Neuron (in vitro differentiated cells): Measurements from ENCODE around the gene SYNE2.

ENCODE experiments used
- H2AFZ ChIP-seq: one replicate; pipeline ENCODE4 v1.6.1; 2013; ENCODE audit warnings: low read depth, mild to moderate bottlenecking, inconsistent platforms, low read length, moderate library complexity
- H3K27me3 ChIP-seq: one replicate; pipeline ENCODE4 v1.6.1; 2013; ENCODE audit warnings: low read length; ENCODE audit not compliant: insufficient read depth
- H3K36me3 ChIP-seq: one replicate; pipeline ENCODE4 v1.6.1; 2013; ENCODE audit warnings: low read length; ENCODE audit not compliant: insufficient read depth
- H3K4me1 ChIP-seq: one replicate; pipeline ENCODE4 v1.6.1; 2013; ENCODE audit warnings: low read length; ENCODE audit not compliant: insufficient read depth
- H3K4me3 ChIP-seq: 2 replicates; pipeline ENCODE4 v1.5.1; 2013; ENCODE audit warnings: mild to moderate bottlenecking, low read length, moderate library complexity
- H3K9me3 ChIP-seq: one replicate; pipeline ENCODE4 v1.6.1; 2013; ENCODE audit warnings: low read length

The SYNE2 gene

DNA sequence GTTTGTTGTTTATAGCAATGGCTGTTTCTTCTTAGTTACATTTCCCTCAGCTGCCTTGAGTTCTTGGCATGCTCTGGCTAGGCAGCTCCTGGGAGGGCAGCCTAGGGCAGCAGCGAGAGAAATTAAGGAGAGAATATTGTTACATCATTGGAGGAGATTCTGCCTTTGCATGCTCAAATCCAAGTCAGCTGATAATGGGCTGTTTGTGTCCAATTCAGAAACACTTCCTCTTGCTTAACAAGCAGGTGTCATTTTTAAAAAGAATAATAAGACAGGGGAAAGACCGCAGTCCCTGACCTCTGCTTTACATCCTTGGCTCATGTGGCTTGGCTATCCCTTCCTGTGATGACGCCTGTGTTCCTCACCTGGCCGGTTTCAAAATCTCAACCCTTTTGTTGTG lies 364.5 kb downstream of the SYNE2 start:
- Histone ChIP-seq H3K4me1 (no peaks in the 10 kb centered on the region), H3K36me3 (peaks cover 86% of the 10 kb centered on the region), H3K9me3 (no peaks in the 10 kb centered on the region), H2AFZ (no peak overlapping the region), H3K4me3 (no peak overlapping the region), H3K27me3 (no peaks in the 10 kb centered on the region)

DNA sequence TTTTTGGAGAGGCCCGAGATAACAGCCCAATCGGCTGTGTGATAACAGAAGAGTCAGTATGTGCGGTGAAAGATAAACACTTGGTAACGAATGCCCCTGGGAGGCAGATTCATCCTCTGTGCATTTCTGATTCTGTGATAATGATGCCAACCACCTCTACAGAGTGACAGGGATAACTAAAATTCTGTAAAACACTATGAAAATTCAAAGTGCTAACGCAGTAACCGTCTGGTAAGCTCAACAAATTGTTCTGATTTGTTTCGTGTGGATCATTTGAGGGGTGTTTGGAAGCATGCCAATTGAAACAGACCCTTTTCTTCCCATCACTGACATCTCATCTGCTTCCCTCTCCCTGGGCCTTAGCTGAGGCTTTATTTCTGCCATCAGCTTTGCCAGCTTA lies 365.0 kb downstream of the SYNE2 start:
- H3K9me3 ChIP-seq = no peaks in the 10 kb centered on the region
- H3K36me3 ChIP-seq = peaks cover 85% of the 10 kb centered on the region
- H2AFZ ChIP-seq = no peak overlapping the region
- H3K27me3 ChIP-seq = no peaks in the 10 kb centered on the region
- H3K4me3 ChIP-seq = no peak overlapping the region
- H3K4me1 ChIP-seq = no peaks in the 10 kb centered on the region

DNA sequence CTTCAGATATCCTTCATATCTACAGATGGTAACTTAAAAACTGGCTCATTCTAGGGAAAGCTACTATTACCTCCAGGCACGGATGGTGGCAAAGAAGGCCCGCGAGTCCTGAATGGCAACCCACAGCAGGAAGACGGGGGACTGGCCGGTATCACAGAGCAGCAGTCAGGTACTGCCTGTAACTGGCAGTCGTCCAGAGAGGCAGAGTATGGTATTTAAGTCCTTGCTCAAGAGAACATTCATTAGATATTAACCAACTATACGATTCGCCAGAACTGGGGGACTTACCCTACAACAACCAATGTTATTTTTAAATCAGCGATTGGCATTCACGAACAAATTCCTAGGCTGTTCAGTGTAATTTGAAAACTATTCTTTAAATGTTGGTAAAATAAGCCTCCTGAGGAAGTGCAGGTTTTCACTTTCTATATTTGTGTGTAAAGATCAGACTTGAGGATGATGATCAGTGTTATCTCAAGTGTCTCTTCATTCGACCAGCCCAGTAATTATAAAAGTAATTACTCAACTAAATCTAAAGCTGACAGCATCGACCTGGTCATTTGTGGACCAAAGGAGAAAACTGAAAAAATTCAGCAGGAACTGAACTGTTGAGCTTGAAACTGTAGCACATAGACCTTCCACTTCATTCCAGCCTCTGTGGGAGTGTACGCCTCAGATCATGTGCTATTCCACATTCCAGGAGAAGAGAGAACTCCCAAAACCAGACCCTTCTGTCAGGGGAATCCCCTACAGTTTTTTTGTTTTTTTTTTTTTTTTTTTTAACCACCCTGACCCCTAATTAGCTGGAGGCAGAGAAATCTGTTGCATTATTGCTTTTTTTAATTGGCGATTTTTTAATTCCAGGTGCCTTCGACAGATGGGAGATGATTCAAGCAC lies 365.8 kb downstream of the SYNE2 start:
- Histone ChIP-seq H3K9me3 (no peaks in the 10 kb centered on the region), H3K4me1 (no peaks in the 10 kb centered on the region), H2AFZ (no peak overlapping the region), H3K4me3 (no peak overlapping the region), H3K36me3 (peaks cover 88% of the 10 kb centered on the region), H3K27me3 (no peaks in the 10 kb centered on the region)

DNA sequence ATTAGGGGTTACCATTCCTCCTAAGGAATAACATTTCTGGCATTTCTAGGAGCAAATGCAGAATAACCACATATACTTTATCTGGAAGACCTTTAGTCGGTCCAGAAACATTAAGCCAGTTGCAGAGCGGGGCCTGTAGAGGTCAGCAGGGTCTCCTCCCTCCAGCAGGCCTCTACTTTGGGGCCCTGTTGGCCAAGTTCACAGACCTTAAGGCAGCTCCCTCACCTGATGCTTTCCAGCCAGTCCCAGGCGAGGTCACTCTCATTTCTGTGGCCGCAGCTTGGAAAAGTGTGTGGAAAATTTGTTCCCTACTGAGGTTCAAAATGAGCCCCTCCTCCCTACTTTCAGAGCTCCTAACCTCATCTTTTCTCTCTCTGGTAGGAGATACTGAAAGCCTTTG lies 367.3 kb downstream of the SYNE2 start:
- Histone ChIP-seq H2AFZ (no peak overlapping the region), H3K4me3 (no peak overlapping the region), H3K36me3 (peaks cover 82% of the 10 kb centered on the region), H3K9me3 (no peaks in the 10 kb centered on the region), H3K4me1 (no peaks in the 10 kb centered on the region), H3K27me3 (no peaks in the 10 kb centered on the region)

DNA sequence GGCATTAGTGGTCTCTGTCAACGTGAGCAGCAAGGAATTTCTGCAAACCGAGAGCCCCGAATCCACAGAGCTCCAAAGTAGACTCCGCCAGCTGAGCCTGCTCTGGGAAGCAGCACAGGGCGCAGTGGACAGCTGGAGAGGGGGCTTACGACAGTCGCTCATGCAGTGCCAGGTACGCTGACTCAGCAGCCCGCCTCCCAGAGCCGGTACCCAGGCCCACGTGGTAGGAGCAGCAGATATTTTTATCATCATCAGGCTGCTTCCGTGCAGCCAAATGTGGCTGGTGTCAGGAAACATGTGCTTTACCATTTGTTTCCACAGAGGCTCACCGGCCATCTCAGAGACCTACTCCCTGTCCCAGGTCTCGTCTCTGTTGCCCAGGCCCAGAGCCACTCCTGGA lies 367.7 kb downstream of the SYNE2 start:
- no peaks in the 10 kb centered on the region for H3K27me3 ChIP-seq
- no peaks in the 10 kb centered on the region for H3K4me1 ChIP-seq
- H3K36me3 ChIP-seq = peaks cover 82% of the 10 kb centered on the region
- H2AFZ ChIP-seq = no peak overlapping the region
- no peaks in the 10 kb centered on the region for H3K9me3 ChIP-seq
- no peak overlapping the region for H3K4me3 ChIP-seq

DNA sequence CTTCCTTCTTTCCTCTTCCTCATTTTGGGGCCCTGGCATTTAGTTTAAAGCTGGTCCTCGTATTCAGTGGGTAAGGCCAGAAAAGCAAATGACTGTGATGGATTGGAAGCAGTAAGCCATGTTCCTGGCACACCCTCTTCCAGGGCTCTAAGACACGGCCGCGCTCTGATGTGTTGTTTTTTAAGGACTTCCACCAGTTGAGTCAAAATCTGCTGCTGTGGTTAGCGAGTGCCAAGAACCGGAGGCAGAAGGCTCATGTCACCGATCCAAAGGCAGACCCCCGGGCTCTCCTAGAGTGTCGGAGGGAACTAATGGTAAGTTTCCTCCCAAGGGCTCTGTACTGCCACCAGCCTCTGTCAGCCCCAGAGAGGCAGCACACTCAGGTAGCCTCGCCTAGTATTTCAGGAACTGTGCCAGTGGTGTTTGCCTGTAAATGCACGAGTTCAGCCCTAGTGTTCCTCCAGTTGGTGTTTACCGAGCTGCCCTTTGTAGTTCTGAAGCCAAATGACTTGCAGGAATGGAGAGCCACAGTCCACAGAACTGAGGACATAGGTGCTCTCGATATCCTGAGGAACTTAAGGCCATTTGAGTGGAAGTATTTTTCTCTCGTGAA lies 368.7 kb downstream of the SYNE2 start:
- no peak overlapping the region for H2AFZ ChIP-seq
- peaks cover 76% of the 10 kb centered on the region for H3K36me3 ChIP-seq
- no peaks in the 10 kb centered on the region for H3K4me1 ChIP-seq
- no peak overlapping the region for H3K4me3 ChIP-seq
- no peaks in the 10 kb centered on the region for H3K27me3 ChIP-seq
- H3K9me3 ChIP-seq = no peaks in the 10 kb centered on the region

DNA sequence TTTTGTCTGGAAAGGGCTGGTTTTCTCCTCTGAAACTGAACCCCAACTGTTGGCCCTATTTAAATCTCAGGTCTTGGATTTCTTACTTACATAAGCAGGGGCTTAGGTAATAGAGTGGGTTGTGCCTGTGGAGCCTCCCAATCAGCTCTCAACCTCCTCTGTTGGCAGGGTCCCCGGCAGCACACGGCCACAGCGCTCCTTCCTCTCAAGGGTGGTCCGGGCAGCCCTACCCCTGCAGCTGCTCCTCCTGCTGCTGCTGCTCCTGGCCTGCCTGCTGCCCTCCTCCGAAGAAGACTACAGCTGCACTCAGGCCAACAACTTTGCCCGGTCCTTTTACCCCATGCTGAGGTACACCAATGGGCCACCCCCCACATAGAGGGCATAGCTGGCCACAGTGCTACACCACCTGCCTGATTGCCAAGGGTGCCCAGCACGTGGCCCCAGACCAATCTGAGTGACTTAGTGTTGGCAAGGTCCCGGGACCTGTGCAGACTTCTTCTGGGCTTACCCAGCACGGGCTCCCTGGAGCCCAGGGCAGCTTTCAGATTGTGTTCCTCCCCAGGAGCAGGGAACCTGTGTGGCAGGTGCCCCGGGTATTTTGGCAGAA lies 372.4 kb downstream of the SYNE2 start:
- H2AFZ ChIP-seq = no peak overlapping the region
- no peaks in the 10 kb centered on the region for H3K27me3 ChIP-seq
- no peak overlapping the region for H3K4me3 ChIP-seq
- no peaks in the 10 kb centered on the region for H3K4me1 ChIP-seq
- peaks cover 64% of the 10 kb centered on the region for H3K36me3 ChIP-seq
- H3K9me3 ChIP-seq = no peaks in the 10 kb centered on the region

DNA sequence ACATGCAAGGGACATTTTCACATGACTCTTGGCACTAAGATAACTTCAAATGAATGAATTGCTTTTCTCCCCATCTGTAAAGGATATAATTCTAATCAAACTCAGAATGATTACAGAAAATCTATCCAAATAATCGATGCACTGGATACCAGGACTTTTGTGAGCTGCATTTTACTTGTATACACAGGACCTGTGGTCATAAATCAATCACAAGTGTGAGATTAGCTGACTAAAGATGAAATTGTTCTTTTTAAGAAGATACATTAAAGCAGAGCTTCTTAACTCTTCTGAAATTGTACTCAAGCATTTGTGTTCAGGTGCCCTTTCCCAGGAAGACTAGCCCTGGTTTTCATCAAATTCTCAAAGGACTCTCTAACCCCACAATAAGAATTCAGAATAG lies 375.1 kb downstream of the SYNE2 start:
- Histone ChIP-seq H3K27me3 (no peaks in the 10 kb centered on the region), H3K4me1 (peaks cover 4% of the 10 kb centered on the region), H3K9me3 (no peaks in the 10 kb centered on the region), H3K4me3 (no peak overlapping the region), H2AFZ (no peak overlapping the region), H3K36me3 (peaks cover 44% of the 10 kb centered on the region)

DNA sequence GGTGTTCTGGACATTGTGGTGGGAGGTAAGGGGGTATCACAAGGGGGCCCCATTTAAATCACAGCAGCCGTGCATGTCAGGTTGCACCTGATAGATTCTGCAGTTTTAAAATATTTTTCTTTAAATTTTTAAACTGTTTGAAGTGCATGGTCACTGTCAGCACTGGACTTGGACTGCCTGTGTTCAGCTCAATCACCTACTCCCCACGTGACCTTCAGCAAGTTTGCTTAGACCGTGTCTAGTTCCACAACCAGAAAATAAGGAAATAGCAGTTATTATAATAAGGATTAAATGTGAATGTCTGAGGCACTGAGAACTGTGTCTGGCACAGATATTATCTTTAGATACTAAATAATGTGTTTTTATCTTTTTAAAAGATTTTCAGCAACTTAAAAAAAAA lies 376.7 kb downstream of the SYNE2 start:
- Histone ChIP-seq H3K9me3 (no peaks in the 10 kb centered on the region), H3K36me3 (peaks cover 35% of the 10 kb centered on the region), H3K4me1 (peaks cover 5% of the 10 kb centered on the region), H3K27me3 (no peaks in the 10 kb centered on the region), H3K4me3 (no peak overlapping the region), H2AFZ (no peak overlapping the region)

DNA sequence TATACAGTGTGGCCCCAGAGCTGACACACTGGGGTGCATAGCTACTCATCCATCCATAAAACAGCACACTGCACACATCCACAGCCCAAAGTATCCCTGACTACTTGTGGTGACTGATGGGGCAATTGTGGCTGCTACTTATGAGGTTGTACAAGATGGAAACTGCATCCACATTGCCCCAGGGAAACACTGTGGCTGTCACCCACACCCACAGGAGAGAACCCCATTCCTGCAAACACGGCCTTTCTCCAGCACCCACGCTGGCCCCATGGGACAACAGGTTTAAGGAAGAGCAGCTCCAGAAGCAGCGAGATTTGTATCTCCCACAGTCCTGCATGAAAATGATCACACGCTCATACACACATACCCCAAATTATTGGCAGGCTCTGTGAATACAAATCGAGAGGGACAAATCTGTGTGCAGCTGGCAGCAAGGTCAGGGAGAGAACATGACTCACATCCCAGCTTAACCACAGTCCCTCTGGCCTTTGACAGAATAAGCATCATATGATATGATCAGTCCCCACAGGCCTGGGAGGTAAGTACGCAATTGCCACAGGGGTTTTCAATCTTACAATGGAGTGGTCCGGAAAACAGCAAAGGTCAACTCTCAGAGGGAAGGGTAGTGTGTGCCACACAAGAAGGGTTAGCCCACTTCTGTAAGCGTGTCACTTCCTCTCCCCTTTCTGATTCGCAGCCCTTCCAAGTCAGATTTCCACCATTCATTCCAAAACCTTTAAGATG lies 379.5 kb downstream of the SYNE2 start:
- H3K4me3 ChIP-seq = no peak overlapping the region
- H3K4me1 ChIP-seq = peaks cover 5% of the 10 kb centered on the region
- H3K9me3 ChIP-seq = no peaks in the 10 kb centered on the region
- H2AFZ ChIP-seq = no peak overlapping the region
- no peaks in the 10 kb centered on the region for H3K27me3 ChIP-seq
- H3K36me3 ChIP-seq = peaks cover 18% of the 10 kb centered on the region

DNA sequence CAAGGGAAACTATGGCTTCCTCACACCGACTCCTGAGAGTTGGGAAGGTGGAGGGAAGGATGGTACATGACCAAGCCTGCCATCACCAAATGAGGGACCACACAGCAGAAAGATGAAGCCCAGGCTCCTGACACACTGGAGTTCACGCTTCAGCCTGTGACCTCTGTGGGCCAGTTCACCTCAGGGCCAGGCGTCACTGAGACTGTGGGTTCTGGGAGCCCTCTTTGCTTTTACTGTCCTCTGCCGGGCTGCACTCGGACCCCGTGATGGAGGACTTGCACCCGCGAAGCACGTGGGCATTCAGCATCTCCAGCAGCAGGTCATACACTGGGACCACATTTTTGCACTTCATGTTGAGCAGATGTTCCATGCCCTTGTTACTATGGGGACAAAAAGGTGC lies 380.1 kb downstream of the SYNE2 start:
- no peak overlapping the region for H3K4me3 ChIP-seq
- no peak overlapping the region for H2AFZ ChIP-seq
- peaks cover 14% of the 10 kb centered on the region for H3K36me3 ChIP-seq
- no peaks in the 10 kb centered on the region for H3K9me3 ChIP-seq
- H3K27me3 ChIP-seq = no peaks in the 10 kb centered on the region
- H3K4me1 ChIP-seq = peaks cover 5% of the 10 kb centered on the region

DNA sequence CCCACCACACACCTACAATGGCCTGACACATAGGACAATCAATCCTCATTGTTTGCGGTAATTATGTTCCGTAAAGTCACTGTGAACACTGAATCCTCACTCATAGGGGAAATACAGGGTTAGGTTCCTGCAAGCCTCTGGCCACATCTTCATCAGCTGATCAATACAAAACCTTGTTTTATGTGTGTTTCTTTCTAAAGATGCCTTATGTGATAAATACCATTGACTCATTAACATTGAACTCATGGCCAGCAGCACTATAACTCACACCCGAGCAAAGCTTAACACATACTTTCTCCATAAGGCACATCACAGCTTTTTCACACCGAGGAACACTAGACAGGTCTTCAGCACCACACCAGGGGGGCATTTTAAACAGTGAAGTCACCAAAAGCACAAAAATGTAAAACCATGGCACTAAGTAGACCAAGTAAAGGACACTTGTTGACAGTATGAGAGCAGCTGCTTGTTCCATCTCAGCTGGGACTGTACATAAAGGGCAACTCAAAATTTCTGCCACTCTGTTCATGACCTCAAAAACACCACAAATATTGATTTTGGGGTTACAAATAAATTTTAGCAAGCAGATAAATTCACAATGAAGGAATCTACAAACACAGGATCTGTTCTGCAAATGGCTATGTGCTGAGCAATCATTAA lies 380.9 kb downstream of the SYNE2 start:
- Histone ChIP-seq H3K4me3 (no peak overlapping the region), H3K4me1 (peaks cover 5% of the 10 kb centered on the region), H3K27me3 (no peaks in the 10 kb centered on the region), H2AFZ (no peak overlapping the region), H3K36me3 (peaks cover 7% of the 10 kb centered on the region), H3K9me3 (no peaks in the 10 kb centered on the region)
